NCI-H446 treated with DMSO at 0.1 percent for 48 hours (cell line): ENCODE data around the gene C2orf66.

Experiments used
- DNase-seq: peaks from one replicate; lab custom pipeline; 2025; lab: John Stamatoyannopoulos, UW

Gene C2orf66

DNA sequence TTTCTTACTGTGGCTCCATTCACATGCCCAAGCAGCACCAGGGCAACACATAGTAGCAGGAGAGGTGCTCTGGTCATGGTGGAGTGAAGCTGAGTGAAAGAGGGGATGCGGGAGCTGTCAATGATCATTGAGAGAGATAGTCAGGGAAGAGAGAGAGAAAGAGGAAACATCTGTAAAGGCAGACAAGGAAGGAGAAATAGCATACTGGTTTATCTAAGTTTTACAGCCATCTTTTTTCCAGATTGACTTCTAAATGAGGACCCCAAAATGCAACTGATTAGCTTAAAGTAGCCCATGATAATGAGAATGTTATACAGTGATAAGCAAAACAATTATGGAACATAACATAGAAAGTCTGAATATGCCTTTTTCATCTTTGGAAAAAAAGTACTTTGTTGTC is at the start of gene C2orf66:
Gene C2orf66, minus strand, starts transcription at position 96 of the 400 bp plus-strand sequence. Its CDS starts 19 bp downstream, at position 77.
- no peak for DNase-seq

DNA sequence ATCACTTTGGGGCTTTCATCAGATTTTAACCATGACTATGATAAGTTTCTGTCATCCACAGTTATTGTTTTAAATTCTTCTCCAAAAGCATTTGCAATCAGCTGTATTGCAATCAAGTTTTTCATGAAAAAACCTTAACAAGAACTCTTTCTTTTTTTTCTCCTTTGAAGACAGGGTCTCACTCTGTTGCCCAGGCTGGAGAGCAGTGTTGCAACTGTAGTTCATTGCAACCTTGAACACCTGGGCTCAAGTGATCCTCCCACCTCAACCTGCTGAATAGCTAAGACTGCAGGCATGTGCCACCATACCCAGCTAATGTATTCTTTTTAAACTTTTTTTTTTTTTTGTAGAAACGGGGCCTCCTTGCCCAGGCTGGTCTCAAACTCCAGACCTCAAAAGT is 45.5 kb upstream of the C2orf66 start:
- DNase-seq, result no peak

DNA sequence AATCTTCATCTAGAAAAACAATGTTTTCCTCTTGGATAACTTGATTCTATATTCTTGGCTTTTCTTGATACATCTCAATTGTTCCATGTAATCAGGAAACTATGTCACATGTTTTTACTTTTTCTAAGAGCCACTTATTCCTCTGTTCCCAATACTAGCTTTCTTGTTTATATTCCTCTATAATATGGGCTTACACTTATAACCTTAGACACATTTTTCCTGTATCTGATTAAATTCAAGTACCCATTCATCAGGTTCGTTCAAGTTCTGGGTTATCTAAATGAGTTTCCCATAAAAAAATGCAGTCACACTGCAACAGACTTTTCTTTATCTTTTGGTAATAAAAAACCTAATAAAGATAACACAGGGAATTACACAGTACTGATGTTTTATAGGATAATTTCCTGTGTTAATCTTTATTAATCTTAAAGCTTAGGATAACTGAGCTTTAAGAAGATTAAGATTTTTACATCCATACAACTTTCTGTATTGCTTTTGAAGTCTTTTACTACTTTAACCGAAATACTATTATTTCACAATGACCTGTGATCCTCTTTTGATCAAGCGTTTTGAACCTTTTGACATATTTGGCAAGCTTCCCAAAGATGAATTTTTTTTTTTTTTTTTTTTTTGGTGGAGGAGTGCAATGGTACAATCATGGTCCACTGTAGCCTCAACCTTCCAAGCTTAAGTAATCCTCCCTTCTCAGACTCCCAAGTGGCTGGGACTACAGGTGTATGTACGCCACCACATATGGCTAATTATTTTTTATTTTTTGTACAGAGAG is 44.3 kb upstream of the C2orf66 start:
- no peak for DNase-seq

DNA sequence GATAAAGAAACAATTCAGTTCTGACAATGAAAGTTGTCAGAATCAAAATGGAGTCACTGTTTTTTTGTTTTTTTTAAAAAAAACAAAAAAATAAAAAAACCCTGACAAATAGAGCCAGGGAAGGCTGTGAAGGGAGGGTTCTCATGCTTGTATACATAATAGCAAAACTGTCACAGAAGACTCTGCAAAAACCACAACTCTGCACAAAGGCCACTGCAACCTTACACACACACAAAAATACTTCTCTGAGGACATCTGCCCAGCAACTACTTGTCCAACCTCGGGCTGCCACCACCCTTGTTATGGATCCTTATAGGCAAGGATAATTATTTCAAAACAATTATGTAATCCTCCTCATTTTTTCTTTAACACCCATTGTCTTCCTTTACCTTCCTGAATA is 41.9 kb upstream of the C2orf66 start:
- DNase-seq, result no peak

DNA sequence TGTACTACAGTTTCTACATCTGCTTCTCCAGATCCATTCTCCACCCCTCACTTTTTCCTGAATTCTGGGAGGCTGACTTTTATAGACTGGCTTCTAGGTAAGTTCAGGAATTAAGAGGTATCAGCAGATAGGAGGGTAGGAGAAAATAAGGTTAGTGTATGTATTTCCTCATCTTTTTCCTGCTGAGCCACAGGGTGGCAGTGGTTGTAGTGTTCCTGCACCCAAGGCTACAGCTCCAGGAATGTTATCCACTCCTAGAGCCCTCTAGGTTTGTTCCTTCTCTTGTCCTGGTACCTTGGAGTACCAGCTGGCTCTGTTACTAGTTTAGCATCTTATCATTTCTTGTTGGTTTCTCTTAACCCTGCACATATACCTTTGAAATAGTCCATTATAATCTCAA is 40.7 kb upstream of the C2orf66 start:
- DNase-seq, result no peak

DNA sequence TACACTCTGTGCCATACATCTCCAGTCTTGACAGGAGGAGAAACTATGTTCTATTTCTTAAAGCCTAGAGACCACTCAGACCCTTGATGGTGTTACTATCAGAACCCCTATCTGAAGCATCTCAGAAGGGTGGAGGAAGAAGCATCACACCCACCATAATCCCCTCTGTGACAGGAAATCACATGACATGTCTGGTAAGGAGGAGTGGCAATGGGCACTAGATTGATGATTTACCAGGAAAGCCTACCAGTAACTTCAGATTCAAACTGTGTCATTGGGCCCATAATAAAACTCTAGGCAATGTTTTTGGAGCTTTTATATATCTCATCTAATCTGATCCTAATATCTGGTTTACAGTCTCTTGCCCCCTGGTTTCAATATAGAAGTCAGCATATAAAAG is 37.1 kb upstream of the C2orf66 start:
- no peak for DNase-seq

DNA sequence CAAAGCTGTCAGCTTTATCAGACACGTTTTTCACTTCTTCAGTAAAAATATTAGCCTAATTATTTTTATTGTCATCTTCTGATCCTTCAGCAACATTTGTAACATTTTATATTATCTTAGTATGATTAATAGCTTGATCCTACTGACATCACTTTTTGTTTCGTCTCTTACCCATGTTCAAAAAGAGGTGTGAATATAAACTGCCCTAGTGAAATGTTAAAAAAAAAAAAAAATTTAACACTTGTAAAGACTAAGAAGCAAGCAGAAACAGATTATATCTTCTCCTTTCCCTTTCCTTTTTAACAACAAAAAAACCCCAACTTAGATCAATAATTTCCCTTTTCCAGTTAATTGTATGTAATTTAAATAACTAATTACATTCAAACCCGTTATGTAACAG is 36.2 kb upstream of the C2orf66 start:
- no peak for DNase-seq

DNA sequence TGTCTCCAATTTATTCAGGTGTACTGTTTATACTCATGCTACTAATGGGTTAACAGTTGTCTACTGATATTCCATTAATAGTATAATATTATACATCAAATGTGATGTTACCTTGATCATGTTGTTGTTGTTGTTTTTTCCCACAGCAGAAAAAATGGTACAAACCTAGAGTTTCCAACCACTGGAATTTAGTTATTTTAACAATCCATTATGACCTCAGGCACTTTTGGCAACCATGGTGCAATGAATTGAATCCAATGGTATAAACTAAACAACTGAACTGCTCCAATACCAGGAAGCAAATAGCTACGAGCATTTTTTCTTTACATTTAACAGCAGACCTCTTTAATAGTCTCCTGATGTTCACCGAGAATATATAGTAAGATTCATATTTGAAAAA is 31.0 kb upstream of the C2orf66 start:
- no peak for DNase-seq

DNA sequence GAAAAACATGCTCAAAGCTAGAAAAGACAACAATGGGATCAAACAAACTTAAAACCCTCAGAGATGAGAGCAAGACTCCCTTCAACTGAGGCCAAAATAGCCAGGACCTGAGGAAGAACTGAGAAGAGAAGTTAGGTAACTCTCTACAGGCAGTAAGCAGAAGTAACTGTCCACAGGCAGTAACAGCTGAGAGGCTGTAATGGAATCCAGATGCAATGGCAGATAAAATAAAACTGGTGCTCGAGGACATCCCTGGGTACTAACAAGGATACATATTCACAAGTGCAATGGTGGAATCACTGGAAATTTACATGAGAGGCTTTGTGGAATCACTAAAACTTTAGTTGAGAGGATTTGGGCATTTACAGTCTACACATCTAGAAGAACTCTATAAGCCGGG is 30.4 kb upstream of the C2orf66 start:
- no peak for DNase-seq

DNA sequence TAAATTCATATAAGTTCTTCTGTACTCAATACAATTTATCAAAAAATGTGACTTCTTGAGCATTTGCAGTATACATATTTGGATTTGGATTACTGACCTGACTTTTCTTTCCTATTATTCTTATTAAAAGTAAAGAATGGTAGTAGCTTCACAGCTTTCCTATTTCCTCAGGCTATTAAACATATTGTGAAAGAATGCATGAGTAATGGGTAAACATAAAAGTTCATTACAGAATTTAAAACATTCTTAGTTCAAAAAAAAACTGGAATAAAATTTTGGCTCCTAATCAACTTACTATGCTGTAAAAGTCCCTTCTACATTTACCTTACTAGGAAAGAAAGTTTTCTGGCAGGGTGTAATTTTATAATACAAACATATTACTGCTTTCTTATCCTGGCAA is 27.3 kb upstream of the C2orf66 start:
- no peak for DNase-seq

DNA sequence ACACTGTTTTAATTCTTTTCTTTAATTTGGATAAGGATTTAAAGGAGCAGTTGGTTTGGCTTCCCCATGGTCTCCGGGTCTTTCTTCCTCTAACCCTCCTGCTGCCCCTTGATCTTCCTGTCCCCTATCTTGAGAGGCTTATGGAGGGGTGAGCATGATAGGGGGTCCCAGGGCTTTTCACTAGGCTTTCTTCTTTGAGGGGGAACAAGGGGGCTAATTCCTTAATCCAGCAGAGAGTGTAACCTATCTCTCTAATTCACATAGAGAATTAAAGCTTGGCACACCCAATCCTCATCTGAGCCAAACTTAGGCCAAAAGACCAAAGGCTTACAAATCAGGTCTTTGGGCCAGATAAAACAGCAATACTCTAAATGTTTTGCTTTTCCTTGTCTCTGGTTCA is 21.5 kb upstream of the C2orf66 start:
- DNase-seq, result no peak

DNA sequence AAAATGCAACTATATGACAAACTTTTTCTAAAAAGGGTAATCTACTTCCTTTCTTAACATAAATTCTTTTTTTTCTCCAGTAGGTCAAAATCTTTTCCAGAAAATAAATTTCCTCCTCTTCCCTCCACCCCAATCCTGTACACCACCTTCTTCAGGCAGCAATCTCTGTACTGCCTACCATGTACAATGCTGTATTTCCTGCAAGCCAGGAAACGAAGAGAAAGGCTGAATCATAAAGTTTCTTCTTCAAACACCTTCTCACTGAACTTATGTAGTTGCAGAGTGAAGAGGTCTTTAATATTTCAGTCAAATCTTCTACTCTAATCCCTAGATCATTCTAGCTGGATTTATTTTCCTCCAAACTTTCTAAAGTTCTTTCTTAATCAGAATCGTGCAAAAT is 18.2 kb upstream of the C2orf66 start:
- no peak for DNase-seq

DNA sequence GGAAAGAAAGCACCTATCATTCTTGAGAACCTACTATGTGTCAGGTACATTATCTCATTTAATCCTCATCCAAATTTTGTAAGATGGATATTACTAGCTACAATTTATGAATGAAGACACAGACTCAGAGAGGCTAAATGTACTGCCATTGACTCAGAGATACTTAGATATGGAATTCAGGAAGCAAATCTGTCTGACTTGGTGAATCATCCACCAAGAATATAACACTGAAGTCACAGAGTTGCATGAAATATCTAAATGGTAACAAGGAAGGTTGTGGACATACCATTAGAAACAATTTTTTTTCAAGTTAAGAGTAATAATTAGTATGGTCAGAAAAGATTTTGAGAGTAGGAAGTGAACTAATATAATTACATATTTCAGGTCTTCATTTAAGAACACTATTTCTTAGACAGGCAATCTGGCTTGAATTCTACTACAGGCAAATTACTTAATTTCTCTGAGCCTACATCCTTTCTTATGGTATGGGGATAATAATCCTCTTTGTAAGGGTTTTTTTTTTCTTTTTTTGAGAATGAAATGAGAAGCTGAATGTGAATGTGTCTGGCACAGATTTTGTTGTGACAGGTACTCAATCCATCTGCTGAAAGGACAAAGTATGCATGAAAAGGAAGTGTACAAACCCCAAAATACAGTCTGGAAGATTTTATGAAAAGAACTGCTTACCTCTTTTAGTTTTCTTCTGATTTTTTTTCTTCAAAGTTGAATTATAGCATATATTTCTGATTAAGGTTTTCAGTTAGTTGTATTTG is 14.8 kb upstream of the C2orf66 start:
- no peak for DNase-seq

DNA sequence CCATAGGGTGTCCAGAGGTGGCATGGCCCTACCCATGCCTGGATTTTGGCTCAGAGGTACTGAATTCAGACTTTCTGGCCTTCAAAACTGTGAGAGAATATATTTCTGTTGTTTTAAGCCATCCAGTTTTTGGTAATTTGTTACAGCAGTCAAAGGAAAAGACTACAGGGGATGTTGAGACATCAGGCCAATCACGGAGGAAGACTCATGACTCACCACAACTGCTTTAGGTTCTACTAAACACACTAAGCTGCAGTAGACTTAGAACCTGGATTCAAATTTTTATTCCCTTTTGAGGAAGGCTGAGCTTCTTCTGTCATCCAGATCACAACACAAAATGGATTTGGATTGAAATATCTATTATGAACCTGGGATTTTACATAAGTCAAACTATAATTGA is 12.0 kb upstream of the C2orf66 start:
- DNase-seq, result no peak

DNA sequence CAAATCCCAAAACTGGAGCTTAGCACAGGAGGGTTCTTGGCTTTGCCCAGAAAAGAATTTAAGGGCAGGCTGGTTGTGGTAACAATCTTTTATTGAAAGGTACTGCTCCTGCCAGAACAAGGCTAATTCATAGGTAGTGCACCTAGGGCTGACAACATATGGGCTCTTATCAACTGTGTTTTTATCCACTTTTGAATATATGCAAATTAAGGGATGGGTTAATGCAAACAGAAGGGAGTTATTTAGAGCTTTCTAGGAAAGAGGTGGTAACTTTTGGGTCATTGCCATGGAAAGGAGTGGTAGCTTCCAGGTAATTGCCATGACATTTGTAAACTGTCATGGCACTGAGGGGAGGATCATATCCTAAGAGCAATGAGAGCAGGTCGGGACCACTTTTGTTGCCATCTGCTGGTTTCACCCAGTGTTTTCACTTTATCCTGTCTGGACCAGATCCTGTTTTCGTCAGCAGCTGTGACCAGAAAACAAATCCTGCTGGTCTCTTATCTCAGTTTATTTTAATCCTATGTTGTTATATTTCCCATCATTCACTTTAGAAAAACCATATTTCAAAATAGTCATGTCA is 981 bp downstream of the C2orf66 start:
- DNase-seq, result no peak

DNA sequence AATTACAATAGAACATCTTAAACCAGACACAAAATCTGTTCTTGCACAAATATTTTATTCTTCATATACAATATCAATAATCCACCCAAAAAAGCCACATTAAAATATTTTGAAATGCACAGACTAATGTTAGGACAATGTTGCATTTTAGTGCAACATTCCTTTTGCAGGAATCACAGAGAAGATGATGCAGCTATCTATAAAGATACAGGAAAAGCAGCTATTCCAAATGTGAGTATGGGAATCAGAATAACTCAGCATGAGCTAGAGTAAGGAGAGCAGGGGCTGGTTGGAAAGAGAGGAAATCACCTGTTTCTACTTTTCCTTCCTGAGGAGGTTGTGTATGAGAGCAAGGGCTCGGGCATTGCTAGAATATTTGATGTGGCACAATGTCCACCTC is 4.8 kb downstream of the C2orf66 start:
- DNase-seq, result no peak

DNA sequence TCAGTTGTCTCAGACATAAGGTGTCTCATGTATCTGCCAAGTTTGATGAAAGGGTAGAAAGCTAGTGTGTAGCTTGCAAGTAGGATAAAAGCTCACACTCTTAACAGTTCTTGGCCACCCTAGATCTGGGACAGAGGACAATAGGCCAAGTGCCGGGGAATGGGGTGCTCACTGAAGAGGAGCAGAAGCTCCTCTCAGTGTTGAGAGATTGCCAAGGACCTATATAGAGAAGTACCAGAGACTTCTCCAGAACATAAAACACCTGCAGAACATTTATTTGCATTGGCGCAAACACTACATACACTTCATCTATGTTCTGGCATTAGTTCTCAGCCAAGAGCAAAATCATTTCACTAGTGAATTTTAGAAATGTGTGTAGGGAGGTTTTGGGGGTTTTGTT is 6.8 kb downstream of the C2orf66 start:
- DNase-seq, result no peak

DNA sequence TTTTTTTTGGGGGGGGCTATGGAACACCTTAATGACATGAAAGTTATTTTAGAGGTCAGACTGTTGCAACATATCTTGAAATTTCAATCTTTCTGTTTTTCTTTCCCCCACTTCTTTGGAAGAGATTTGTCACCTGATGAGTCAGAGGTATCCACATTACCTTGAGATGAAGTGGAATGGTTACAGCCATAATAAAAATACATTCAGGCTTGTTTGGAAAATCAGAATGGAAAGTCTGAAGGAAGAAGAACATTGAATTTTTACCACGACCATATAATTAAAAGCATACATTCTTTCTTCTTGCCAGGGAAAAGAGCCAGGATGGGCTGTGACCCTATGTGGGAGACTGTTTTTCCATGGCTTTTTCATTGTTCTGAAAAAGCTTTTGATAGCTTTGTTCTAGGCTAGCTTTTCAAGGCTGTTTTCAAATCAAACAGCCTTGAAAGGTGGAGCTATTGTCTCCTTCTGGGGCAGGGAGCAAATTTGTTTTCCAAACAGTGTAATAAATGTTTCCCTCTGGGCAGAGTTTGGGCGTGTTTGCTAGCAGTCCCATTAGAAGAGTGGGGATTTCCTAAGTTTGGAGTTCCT is 7.4 kb downstream of the C2orf66 start:
- DNase-seq, result no peak

DNA sequence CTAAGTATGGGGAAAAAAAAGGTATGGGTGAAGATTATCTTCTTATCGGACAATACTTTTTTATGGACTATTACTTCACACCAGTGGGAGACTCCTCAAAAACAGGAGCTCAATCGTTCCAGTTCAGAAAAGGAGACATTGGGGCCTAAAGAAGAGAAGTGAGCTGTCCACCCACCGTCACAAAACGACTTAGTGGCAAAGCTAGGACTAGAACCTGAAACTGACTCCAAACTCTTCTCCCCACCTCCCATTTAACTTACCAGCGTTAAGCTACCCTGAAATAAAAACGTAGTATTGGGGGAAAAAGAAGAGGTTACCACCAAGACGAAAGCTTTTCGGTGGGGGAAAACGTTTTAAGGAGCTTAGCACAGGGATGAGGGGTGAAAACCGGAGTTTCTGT is 10.2 kb downstream of the C2orf66 start:
- no peak for DNase-seq

DNA sequence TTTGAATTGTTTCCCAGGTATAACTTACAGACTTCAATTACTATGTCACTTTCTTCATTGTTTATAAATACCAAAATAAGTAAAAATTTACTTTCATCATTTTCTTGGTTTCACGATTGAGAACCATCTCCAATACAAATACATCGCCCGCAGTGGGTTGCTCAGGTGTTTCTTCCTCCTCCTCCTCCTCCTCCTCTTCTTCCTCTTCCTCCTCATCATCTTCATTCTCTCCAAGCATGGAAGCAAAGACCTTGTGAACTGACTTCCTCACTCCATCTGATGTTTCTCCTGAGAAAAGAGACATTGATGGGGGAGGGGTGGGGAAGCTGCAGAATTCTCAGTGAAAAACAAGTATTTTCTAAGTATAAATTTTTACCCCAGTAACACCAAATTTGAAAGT is 16.3 kb downstream of the C2orf66 start:
- no peak for DNase-seq

DNA sequence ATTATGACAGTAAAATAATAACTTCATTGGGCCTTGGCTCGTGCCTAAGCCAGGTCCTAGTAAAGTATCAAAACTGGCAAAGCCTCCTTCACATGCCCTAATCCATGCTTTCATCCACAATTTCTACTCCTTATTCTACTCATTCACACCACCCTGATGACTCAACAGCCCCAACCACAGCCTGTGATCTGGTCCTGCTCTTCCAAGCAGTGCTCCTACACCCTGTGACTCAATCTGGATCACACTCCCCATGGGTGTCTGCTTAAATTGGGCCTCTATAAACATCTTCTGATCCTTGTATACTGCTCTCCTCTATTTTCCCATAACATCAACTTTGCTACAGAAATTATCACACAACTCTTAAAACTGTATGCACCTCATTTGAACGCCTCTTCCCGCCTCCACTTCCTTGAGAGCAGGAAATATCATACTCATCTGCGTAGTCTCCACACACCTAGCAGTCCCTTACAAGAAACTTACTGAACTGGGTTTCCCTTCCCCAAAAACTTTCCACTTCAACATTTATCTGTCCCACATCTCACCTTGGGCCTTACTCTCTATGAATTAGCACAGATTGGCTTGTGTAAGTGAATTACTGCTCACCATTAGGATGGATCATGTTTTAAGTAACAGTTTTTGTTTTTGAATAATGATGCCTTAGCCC is 25.6 kb downstream of the C2orf66 start:
- DNase-seq, result no peak

DNA sequence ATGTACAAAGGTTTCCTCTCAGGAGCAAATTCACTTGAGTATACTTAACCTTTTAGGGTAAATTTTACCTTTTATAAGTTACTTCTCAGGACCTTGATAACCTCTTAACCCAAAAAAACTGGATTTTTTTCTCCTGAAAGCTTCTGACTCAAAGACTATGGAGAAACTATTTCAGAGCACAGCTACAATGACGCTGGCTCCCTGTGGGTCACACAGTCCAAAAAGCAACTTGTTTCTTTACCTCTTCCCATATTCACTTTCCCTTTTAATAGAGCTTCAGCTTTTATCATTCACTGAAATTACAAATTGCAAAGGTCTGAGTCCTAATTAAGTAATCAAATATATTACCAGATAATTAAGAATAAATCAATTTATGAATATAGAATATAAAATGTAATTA is 42.1 kb downstream of the C2orf66 start:
- no peak for DNase-seq

DNA sequence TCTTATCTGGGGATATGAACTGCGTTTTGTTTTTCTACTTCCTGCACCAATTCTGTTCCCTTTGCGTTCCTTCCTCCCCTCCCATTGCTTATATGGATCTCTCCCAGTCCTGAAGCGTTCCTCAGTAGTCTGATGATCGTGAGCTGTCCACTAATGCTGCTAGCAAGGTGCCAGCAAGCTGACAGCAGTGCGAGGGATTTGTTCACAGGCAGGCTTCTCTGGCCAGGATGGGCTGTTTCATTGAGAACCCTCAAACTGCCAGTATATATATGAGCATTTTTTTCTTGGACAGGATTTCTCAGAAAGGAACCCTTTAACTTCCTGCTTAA is 49.8 kb downstream of the C2orf66 start:
- no peak for DNase-seq
